GM21528 (cell line): ENCODE results near the gene SPSB3.

Experiments
- ATAC-seq: cut with Tn5 transposase; IDR thresholded peaks from one replicate; pipeline ENCODE4 v1.9.1; 2021; ENCODE audit warnings: mild to moderate bottlenecking, moderate library complexity; ENCODE audit not compliant: unreplicated experiment, low FRiP score

SPSB3 gene

DNA sequence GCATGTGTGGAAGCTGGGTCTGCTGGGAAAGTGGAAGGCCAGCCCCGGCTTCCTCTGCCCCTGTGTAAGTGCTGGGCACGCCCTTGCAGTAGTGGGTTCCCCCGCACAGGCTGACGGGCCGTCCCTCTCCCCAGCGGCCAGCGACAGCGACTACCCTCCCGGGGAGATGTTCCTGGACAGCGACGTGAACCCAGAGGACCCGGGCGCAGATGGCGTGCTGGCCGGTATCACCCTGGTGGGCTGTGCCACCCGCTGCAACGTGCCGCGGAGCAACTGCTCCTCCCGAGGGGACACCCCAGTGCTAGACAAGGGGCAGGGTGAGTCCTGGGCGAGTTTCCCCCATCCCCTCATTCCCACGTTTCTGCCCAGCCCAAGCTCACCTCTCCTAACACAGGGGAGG is 16.5 kb downstream of the SPSB3 start:
- no peak for ATAC-seq

- ATAC-seq: no peak
These were observed 17.4 kb downstream of the SPSB3 start for GRCh38 chr16:1764971-1765370.

DNA sequence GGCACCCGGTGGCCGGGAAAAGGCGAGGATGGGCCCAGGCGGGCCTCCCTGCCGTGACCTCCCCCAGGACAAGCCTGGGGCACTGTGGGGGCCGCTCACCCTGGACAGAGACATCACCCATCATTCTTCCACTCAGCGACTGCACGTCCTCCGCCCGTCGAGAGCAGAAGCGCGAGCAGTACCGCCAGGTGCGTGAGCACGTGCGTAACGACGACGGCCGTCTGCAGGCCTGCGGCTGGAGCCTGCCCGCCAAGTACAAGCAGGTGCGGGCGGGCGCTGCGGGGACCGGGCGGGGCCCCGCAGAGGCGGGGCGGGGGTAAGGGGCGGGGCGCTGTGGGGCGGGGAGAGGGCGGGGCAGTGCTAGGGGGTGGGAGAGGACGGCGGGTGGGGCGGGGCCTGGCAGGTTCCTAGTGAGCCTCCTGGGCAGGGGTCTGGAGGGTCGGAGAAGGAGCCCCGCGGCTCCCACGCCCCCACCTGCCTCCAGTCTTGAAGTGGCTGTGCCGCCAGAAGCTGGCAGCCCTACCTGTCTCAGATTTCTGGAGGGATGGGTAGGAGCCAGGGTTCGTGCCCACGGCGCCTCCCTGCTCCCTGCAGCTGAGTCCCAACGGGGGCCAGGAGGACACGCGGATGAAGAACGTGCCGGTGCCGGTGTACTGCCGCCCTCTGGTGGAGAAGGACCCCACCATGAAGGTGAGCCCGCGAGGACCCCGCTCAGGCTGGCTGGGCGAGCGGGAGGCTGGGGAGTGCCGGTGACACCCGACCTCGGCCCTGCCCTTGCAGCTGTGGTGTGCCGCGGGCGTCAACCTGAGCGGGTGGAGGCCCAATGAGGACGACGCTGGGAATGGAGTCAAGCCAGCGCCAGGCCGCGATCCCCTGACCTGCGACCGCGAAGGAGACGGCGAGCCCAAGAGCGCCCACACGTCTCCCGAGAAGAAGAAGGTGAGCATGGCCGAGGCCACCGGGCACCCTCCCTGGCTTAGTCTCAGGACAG is 18.6 kb downstream of the SPSB3 start:
- ATAC-seq: no peak

DNA sequence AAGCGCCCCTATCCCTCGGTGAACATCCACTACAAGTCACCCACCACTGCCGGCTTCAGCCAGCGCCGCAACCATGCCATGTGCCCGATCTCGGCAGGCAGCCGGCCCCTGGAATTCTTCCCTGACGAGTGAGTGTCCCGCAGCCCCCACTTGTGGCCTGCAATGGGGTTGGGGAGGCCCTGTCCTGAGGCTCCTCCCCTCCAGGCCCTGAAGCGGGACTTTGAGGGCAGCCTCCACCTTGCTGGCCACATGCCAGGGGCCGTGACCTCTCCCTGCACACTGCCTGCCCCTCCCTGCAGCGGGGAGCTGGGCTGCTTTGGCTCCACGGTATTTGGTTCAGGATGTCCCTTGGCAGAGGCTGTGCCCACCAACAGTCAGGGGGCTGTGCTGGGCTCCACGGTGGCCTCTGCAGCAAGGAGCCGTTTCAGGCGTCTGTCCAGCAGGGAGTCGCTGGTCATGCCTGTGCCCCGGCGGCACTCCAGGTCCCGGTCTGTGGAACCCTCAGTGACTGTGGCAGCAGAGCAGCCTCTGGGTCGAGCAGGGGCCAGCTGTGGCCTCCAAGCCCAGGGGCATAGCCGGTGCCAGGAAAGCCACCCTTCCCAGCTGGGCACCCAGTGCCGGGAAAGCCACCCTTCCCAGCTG is 19.4 kb downstream of the SPSB3 start:
- ATAC-seq: no peak

- ATAC-seq: no peak
These were observed 20.0 kb downstream of the SPSB3 start for GRCh38 chr16:1762196-1762878.

DNA sequence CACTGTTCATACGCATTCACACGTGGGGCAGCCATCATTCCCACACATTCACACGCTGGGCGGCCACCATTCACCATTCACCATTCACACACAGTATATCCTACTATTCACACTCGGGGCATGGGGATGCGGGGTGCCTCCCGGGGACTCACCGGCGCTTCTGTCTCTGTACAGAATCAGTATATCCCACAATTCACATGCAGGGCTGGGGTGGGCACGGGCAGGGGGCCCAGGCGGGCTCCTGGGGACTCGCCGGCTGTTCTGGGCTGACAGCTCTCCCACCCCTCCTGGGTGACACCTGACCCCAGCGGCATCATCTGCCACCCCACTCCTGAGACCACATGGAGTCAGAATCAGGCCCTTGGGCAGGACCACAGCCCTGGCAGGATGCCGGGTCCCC is 20.6 kb downstream of the SPSB3 start:
- no peak for ATAC-seq

DNA sequence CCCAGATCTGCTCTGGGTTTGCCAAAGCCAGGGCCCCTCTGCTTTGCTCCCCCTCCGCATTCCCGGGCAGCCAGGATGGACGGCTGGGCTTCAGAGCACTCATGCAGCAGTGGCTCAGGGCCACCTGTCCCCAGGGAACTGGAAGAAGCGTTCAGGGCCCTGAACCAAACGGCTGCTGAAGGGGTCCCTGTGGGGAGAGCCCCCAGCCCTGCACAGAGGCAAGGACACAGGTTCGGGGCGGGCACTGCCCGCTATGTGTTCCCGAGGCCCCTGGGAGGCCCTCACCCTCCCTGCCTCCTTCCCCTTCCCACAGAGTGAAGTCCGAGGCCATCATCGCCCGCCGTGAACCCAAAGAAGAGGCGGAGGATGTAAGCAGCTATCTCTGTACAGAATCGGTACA is 21.5 kb downstream of the SPSB3 start:
- ATAC-seq: no peak

DNA sequence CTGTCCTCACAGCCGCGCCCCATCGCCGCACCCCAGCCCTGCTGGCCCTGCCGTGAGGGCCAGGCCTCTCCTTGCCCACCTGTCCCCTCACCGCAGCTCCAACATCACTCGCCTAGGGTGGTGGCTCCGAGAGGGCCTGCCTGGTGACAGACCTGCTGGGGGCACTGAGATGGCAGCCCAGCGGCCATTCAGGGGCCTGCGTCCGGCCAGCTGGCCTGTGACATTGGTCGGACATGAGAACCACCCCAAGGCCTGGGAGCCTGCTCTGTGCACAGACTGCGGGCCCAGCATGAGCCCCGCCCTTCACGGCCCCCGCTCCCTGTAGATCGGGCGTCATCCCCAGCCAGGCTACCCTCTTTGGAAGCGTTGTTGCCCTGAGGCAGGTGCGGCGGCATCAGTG is 22.9 kb downstream of the SPSB3 start:
- no peak for ATAC-seq

DNA sequence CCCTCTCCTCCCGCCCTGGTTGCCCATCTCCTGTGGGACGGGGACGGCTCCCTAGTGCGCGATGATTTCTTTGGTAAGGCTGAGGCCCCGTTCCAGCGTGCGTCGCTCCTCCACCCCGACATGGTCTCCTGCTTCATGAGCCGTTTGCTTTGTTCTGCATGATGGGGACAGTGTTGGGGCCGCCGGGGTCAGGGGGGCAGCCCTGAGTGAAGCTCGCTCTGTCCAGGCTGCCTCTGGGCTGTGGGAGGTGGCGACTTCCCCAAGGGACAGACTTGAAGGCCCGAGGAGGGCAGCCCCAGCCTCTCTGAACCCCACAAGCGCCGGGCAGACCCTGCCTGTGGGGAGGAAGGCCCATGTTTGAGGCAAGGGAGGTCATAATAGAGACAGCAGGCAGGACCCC is 23.4 kb downstream of the SPSB3 start:
- no peak for ATAC-seq

DNA sequence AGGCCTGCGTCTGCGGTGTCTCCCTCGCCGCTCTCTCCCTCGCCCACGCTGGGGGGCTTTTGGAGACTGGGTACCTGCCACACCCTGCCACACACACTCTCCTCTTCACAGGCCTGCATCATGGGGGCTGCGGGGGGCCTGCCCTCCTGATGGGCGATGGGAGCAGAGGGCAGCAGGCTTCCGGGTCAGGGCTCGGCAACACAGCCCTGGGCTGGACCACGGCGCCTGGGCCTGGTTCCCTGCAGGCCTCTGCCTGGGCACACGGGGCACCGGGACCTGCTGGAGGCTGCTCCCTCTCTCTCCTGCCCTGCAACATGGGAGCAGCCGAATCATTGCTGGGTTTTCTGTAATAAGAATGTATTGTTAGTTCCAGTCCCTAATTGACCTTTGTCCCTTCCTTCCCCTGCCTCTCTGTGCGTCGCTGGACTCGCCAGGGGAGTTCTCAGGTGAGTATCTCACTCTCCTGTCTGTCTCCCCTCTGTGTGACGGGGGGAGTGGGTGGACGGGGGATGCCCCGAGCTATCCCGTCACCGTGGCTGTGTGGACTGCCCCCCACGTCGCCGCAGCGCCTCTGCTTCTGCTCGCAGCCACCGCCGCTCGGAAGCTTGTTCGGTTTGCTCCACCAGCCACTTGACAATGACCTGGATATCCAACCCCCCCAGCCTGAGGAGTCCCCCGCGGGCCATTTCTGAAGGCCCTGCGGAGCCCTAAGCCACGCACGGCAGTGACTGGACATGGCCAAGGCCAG is 24.5 kb downstream of the SPSB3 start:
- no peak for ATAC-seq

DNA sequence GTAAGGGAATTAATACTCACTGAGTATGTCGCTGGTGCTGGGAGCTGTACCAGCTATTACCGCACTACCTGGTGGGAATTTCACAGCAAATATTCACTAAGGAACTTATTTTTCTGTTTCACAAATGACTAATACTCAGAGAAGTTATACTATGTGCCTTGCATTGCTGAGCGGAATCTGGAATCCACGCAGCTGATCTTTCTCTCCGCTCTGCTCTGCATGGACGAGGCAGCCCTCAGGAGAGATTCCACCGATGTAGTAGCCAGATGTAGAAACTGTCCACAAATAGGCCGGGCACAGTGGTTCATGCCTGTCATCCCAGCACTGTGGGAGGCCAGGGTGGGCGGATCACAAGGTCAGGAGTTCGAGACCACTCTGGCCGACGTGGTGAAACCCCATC is 28.2 kb downstream of the SPSB3 start:
- no peak for ATAC-seq

DNA sequence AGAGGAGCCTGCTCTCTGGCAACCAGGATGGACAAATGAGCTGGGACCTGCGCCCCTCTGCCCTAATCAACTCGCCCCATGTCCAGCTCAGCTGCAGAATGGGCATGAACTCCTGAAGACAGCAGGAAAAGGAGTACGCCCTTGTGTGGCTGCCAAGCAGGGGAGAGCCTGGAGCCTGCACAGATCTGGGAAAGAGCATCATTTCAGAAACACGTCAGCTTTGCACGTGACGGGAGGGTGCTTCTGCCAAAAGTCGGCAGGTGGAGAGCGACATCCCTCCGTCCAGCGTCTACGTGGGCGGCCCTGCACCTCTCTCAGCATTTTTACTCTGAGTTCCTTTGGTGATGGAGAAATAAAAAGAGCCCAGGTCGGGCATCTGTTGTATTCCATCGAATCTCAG is 29.5 kb downstream of the SPSB3 start:
- no peak for ATAC-seq

- ATAC-seq: no peak
These were observed 30.4 kb downstream of the SPSB3 start for GRCh38 chr16:1751946-1752345.

GRCh38 chr16:1749152-1750117 is 32.9 kb downstream of the SPSB3 start:
- ATAC-seq: no peak

GRCh38 chr16:1747934-1748333 is 34.4 kb downstream of the SPSB3 start:
- no peak for ATAC-seq

DNA sequence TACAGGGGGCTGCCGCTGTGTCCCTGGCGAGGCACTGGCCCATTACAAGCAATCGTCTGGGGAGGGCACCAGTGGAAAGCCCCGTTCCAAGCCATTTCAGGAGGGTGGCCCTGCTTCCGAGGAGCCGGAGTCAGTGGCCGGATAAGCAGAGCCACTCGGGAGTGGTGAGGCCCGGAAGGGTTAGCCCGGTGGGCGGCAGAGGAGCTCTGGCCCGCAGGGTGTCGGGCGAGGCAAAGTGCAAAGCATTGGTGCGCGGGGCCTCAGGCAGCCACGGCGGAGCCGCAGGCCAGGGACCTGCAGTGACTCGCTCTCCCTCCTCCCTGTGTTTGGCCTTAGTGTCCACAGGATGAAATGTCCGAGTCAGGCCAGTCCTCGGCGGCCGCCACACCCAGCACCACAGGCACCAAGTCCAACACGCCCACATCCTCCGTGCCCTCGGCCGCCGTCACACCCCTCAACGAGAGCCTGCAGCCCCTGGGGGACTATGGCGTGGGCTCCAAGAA is 35.6 kb downstream of the SPSB3 start:
- ATAC-seq: no peak

- no peak for ATAC-seq
These were observed 36.3 kb downstream of the SPSB3 start for GRCh38 chr16:1745900-1746692.

DNA sequence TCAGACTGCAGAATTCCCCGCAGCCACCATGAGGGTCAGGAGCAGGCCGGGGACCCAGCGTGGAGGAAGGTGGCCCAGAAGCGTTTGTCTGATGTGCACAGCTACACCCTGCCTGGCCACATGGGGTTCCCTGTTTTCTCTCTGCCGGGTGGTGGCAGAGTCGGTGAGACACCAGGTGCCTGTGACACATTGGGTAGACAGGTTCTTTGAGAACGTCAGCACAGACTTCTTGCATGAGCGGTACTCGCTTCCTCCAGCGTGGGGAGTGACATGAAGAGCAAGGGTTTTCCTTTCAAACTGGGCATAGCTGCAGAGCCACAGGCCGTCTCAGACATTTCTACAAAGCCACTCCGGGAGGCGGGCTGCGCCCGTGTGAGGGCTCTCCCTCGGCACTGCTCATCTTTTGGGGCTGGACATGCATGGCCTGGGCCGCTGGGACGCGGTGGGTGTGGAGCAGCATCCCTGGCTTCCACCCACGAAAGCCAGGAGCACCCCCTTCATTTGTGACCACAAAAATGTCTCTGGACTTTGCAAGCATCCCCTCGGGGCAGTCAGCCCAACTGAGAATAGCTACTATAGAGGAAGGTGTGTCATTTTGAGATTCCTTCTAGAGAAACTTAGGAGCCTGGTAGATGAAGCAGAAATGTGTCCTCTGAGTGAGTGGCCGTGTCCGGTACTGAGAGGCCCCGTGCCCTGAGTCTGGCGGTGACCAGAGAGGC is 37.0 kb downstream of the SPSB3 start:
- ATAC-seq: no peak
